Activated naive CD4-positive, alpha-beta T cell (primary cell): ENCODE results near the gene TICRR.

Source experiments
- DNase-seq, 4 experiments: peaks; one replicate each; lab custom pipeline; 2025; lab: John Stamatoyannopoulos, UW

Gene TICRR

DNA sequence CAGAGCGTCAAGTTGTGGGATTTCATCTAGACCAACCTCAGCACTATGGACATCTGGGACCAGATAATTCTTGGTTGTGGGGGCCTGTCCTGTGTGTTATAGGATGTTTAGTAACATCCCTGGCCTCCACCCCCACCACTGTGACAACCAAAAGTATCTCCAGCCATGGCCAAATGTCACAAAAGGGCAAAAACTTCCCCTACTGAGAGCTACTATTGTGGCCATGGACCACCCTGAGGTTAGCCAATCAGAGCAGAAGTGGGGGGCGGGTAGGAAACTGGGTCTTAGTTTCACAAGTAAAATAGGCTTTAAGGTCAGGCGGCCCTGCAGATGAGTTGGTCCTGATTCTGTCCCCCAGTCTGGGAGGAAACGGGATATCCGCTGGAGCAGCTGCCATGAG is 54.6 kb downstream of the TICRR start:
- no peak for DNase-seq

DNA sequence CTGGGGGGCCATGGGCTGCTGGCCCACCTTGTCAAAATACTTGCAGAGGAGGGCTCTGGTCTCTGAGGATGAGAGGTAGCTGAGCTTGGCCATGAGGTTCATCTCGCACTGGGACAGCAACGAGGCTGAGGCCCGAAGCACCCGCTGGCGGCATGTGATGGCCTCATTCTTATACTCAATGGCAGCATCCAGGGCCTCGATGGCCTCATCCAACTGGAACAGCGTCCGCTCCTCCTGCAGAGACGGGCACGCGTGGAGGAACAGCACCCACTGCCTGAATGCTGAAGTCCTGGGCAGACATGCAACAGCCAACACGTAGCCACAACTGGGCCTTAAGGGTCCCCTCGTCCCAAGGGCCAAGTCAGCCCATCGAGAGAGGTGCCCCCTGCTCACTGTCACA is 55.0 kb downstream of the TICRR start:
- no peak for DNase-seq

DNA sequence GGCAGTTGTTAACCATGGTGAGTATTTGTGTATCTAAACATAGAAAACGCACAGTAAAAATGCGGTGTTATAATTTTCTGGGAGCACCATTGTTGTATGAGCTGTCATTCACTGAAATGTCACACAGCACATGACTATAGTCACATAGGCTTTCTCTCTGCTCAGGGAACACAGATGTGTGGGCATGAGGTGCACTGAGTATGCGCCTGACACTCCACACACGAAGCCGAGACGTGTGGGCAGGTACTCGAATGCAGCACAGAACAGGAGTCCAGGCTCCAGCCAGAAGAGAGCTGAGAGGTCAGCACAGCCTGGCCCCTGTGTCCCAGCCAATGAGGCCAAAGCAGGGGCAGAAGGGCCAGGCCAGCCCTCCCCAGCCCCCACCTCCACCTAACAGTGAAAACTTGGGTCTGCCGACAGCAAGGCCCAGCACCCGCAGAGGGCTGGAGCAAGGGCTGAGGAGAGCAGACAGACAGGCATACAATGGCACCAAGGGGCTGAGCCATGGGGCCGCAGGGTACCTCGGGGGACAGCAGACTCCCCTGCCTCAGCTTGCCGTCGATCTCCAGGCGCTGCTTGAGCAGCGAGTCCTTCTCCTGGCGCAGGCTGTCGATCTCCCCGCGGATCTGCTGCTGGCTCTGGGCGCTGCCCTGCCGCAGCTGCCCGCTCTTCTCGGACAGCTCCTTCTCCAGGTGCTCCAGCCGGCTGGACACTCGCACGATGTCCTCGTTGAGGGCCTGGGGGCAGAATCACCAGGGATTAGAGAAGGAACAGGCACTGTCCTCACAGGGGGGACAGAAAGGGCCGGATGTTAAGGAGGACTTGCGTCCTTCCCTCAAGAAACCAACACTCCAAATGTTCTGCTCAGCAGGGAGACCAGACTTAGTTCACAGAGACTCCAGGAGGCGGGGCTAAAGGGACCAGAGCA is 56.0 kb downstream of the TICRR start:
- no peak for DNase-seq

DNA sequence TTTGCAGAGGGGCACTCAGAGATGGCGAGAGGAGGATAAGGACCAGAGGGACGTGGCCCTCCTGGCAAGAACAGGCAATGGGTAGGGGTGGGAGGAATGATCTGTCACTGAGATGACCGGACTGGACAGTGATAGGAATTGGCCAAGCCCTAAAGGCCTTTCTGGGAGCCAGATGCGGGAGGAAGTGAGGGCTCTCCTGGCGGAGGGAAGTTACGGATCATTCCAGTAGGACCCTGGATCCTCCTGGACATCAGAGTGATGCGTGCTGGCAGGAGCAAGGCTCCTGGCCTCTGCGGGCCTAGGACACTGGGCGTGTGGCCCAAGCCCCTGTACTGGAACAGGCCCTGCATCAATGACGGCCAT is 56.6 kb downstream of the TICRR start:
- no peak for DNase-seq

DNA sequence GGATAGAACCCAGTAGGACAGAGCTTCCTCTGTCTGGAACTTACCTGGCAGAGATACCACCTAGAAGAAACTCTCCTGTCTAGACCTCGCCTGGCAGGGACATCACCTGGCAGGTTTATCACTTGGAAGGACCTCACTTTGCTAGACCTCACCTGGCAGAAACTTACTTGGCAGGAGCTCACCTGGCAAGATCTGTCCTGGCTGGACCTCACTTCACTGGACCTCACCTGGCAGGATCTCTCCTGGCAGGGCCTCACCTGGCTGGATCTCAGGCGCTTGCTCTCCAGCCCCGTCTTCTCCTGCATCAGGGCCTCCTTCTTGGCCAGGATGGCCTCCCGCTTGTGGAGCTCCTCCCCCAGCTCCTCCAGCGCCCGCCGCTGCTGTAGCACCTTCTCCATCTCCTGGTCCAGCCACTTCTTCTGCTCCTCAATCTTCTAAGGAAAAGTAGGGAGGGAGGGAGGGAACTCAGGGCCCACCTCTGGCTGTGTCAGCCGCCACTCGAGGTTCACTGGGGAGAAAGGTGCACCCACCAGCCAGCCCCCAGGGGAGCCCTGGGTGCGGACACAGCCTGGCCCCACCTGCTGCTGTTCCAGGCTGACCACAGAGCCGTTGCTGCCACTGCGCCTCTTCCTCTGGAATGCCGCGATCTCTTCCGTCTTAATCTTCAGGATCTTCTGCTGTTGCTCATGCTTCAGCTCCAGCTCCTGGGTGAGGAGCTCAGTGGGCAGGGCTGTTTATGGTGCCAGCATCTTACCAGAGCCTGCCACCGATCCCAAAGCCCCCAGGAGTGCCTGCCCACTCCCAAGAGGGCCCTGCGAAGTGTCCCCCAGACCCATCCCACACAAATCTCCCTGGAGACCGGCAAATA is 57.5 kb downstream of the TICRR start:
- DNase-seq = no peak

DNA sequence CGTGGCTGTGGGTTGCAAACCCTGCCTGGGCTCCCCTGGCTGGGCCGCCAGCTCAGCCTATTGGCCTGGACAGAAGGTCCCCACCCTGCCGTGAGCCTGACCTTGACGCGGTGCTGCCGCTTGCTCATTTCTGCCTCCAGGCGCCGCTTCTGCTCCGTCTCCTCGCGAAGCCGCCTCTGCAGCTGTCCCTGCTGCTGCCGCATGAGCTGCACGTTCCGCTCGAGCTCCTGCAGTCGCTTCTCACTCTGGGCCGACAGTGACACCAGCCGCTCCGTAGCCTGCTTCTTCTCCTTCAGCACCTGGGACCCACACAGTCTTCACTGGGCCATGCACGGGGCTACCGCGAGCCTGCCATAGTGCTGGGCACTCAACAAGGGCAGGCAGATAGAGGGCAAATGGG is 58.3 kb downstream of the TICRR start:
- no peak for DNase-seq

DNA sequence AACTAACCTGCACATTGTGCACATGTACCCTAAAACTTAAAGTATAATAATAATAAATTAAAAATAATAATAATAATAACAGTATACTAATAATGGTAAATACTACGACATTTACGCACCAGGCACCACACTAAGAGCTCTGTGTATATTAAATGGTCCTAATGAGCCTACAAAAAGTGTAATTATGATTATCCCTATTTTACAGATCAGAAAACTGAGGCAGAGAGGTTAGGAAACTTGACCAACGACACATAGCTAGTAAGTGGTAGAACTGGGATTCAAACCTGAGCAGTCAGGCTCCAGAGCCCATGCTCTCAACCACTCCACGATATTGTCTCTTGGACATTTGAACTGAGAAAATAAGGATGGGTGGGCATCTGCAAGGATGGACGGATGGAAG is 65.0 kb downstream of the TICRR start:
- DNase-seq = no peak

DNA sequence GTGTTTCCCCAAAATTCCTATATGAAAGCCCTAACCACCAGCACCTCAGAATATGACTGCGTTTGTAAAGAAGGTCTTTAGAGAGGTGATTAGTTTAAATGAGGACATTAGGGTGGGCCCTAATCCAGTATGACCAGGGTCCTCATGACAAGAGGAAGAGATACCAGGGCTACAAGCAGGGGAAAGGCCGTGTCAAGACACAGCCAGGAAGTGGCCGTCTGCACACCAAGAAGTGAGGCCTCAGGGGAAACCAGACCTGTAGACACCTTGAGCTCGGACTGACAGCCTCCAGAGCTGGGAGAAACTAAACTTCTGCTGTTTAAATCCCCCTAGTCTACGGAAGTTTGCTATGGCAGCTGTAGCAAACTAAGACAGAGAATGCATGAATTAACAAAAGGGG is 65.8 kb downstream of the TICRR start:
- DNase-seq = no peak

DNA sequence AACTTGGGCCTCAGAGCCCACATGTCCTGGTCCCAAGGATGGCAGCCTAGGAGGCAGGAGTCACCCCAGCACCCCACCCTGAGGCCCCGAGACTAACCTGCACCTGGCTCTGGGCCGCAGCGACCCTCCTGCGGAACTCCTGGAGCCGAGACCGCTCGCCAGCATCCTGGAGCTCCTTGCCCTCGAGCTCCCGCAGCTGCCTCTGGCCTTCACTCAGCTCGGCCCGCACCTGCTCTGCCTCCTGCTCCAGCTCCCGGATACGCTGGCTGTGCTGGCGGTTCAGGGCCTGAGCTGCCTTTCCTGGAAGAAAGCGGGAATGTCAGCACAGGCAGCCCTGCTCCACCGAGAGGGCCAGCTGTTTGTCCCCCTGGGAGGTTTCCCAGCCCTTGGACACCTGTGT is 66.8 kb downstream of the TICRR start:
- no peak for DNase-seq

DNA sequence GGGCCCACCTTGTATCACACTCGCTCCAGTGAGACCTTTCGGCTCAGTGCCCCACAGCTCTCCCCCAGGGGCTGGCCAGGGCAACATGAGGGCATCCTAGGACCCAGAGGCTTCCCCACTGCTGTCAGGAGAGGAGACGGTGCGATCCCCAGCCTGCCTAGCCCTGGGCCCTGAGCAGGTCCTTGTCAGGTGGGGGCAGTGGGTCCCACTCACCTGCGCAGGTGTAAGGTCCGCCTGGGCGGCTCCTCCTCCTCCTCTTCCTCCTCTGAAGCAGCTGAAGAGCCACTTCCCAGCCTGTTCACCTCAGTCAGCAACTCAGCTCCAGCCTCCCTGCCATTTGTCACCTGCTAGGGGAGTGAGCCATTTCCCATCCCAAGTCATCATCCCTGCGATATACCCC is 70.4 kb downstream of the TICRR start:
- DNase-seq = no peak

DNA sequence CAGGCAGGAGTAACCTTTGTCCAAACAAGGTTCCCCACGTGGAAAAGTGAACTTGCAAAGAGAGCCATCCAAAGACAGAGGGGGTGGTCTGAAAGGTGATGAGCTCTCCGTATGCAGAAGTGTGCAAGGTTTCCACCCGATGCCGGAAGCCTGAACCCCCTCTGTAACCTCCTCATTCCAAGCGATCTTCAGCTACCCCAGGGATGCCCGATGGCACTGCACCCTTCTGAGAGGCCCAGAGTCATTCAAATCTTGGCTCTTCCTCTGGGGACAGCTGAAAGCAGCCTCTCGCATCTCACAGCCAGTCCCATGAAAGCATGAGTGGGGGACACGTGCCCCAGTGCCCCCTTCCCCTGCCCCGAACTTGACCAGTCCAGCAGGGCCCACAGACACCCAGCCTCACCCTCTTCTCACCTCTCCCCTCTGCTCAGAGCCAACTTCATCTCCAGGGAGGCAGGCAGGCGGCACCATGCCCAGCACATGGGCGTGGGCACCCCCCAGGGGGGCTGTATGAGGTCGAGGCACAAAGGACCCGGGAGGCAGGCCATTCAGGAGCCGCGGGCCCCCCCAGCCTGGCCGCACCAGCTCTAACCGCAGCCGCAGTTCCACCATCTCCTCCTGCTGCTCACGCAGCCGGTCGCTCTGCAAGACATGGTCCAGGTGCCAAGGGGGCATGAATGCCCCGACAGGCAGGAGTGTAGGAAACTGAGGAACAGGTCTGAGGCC is 71.3 kb downstream of the TICRR start:
- no peak for DNase-seq

DNA sequence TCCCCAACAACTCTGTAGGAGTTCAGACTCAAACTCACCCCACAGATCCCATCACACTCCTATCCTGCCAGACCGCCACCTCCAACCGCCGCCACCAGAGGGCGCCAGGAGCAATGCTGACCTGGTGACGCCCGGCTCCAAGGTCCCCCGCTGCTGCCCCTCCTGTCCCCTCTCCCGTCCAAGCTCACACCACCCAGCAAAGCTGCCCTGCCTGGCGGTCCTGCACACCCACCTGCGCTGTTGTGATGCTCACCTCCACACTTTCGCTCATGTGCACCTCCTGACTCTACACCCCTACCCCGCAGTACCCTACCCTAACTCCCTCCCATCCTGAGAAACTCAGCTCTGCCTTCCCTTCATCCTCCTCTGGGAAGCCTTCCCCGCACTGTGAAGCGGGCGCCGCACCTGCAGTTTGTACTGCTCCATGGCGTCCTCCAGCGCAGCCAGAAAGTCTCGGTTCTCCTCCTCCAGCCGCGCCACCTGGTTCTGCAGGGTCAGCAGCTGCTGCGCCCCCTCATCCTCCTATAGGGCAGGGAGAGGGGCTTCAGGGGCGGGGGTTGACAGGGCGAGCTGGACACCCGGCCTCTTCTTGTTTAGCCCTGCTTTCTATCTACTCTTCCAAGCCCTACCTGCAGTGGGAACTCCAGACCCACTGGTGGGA is 72.1 kb downstream of the TICRR start:
- DNase-seq = peak; percentile 26 to 58 (median 38)

DNA sequence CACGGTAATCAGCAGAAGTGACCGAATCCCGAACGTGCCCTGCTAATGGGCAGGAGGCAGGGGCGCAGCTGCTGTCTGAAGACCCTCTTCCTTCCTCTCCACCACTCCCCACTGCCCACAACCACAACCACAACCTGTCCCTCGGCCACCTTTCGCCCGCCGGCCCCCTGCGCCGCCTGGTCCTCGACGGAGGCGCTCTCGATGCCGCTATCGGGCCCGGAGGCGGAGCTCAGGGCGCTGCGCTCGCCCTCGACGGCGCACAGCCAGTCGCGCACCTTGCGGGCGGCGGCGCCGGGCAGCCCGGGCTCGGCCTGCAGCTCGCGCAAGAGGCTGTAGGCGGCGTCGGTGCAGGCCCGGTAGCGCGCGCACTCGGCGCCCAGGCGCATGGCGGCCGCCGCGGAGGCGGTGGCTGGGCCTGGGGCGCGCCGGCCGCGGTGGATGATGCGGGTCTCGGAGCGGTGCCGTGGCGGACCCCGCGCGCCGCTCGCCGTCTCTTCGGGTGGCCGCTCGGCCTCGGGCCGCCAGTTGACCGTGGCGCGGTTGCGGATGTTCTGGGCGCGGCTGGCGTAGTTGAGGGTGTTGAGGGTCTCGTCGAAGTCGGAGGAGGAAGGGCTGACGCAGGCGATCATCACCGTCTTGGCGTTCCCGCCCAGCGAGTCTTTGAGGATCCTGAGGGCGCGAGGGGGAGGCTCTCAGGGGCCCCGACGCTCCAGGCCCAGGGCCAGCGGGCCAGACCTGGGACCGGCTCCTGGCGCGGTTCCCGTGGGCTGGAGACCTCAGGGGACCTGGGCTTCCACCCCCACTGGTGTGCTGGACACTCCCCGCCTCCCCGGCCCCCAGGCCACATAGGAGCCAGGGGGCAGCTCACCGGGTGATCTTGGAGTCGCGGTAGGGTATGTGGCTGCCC is 73.1 kb downstream of the TICRR start:
- no peak for DNase-seq

DNA sequence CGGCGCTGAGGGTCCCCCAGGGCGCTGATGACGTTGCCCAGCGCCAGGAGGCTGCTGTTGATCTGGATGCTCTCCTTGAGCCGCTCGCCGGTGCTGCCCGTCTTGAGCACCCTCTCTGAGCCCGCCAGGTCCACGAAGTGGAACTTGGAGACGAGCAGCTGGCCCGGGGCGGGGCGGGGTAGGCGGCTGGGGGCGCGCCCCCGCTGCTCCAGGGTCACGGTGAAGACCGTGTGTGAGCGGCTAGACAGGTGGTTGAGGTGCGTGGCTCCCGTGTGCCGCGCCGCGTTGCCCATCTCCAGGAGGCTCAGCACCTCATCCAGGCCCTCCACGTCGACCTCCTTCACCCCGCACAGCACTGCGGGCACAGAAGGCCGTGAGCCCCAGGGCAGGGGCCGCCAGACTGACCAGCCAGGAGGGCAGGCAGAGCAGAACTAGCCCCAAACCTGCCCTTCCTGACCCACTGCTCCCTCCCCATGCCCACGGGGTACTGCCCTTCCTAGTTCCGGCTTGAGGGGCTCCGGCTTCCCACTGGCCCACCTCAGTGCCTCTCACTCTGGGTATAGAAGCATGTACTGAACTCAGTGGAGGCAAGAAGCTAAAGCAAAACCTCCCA is 73.8 kb downstream of the TICRR start:
- DNase-seq = no peak

DNA sequence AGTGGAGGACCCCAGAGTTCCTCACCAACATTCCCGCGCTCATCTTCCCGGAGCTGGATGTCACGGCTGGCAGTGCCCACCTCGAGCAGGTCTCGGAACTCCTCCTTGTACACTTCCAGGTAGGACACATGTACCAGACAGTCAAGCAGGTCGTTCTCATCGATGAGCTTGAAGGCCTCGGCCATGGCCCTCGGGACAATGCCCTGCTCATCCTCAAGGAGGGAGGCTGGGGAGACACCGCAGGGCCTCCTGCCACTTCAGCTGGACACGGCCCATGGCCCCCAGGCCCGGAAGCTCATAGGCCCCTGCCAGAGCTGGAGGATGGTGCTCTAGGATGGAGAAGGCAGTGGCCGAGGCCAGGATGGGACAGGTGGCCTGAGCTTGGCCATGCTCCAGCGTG is 74.4 kb downstream of the TICRR start:
- DNase-seq = no peak

DNA sequence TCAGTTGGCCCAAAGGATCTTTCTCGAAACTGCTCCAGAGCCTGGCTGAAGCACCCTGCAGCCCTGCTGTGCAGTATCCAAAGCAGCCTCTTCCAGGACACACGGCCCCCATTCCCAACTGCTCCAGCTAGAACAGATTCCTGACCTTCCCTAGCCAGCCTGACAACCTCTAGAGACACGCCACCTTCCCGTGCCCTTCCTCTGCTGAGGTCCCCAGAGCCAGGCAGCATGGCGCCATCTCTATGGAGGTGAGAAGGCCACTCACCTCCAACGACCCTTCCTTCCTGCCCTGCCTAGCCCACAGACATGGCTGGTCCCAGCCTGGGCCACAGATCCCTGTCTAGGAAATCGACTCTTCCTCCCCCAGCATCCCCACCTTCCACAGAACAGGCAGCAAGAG is 76.9 kb downstream of the TICRR start:
- no peak for DNase-seq

DNA sequence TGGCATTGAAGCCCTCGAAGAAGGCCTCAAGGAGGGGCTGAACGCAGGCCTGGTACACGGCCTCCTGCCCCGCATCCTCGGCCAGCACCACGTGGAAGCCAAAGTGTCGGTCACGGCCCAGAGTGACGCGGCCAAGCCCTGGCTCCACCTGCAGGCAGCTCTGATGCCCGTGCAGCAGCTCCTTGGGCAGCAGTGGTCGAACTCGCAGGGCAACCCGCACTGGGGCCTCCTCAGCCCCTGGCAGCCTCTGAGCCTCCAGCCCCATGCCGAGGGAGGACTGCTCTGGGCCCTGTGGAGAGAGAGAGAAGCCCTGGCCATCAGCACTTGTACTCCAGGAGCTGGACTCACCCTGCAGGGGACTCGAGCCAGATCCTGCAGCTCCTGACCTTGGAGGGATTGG is 77.4 kb downstream of the TICRR start:
- no peak for DNase-seq

DNA sequence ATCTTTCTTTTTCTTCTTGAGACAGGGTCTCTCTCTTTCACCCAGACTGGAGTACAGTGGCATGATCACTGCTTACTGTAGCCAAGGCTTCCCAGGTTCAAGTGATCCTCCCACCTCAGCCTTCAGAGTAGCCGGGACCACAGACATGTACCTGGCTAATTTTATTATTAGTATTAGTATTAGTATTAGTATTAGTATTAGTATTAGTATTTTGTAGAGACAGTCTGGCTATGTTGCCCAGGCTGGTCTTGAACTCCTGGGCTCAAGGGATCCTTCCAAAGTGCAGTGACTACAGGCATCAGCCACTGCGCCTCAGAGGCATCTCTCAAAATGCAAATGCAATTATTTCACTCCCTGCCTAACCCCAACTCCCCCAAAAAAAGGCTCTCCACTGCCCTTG is 78.3 kb downstream of the TICRR start:
- no peak for DNase-seq

DNA sequence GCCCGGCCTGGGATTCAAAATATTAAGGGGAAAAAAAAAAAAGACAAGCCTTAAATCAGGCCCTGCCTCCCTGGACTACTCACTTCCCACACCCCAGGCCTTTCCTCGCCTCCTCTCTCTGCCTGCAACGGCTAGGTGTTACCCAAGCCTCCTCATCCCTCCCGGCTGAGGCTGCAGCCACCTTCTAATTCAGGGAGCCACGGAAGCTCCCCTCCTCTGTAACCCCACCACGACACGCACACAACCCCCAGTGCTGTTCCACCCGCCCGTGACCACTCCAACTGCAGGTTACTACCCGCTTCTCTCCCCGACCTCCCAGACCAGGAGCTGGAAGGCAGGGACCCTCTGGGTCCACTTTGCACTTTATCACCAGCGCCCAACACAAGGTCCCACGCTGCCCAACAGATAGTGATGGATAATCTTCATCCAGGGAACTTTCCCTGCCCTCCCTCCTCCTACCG is 79.1 kb downstream of the TICRR start:
- no peak for DNase-seq
